Uterus (tissue), 2 donors: ENCODE measurements around the gene E4F1.

Experiments
- CTCF ChIP-seq, 4 experiments: fragments of 200-600 bp in 2 of 4; fragments of 450-650 bp in 2 of 4; sonication (generic) in 2 of 4; IDR thresholded peaks; one replicate each; pipeline ENCODE4 v1.5.1; 2016 to 2019; ENCODE audit warnings: antibody characterized with exemption in 4 of 4, mild to moderate bottlenecking in 2 of 4, moderate library complexity in 1 of 4
- POLR2A ChIP-seq, 2 donors: fragments of 450-650 bp; IDR thresholded peaks; one replicate each; pipeline ENCODE4 v1.6.1; 2016; ENCODE audit warnings: antibody characterized with exemption in 2 of 2, mild to moderate bottlenecking in 1 of 2, moderate library complexity in 1 of 2

DNA sequence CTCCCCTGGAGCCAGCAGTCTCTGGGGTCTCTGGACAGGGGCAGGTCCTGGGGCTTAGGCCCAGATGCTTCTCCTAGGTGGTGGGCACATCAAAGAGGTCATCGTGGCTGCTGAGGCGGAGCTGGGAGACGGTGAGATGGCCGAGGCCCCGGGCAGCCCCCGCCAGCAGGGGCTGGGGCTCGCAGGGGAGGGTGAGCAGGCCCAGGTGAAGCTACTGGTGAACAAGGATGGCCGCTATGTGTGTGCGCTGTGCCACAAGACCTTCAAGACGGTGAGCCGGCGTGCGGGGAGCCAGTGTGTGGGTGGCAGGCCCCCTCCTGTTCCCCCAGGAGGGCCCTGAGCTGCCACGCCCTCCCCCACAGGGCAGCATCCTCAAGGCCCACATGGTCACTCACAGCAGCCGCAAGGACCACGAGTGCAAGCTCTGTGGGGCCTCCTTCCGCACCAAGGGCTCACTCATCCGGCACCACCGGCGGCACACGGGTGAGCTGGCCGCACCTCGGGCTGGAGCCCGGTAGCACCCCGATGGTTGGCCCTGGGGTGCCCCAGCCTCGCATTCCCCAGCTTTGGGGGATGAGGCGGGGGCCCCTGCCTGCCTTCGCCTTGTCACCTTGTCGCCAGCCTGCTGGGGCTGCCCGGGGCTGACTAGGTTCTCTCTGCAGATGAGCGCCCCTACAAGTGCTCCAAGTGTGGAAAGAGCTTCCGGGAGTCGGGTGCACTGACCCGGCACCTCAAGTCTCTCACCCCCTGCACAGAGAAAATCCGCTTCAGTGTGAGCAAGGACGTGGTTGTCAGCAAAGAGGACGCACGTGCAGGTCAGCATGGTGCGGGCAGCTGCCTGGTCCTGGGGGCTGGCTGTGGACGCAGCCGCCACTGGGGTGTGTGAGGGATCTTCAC is 9.0 kb downstream of the E4F1 start:
- TF ChIP-seq CTCF (IDR thresholded peaks at IDR 0.05): no peak
- no peak for TF ChIP-seq POLR2A (IDR thresholded peaks at IDR 0.05)
